ENCODE measurements around the gene CRABP2.

- TF ChIP-seq, protein P1, sequence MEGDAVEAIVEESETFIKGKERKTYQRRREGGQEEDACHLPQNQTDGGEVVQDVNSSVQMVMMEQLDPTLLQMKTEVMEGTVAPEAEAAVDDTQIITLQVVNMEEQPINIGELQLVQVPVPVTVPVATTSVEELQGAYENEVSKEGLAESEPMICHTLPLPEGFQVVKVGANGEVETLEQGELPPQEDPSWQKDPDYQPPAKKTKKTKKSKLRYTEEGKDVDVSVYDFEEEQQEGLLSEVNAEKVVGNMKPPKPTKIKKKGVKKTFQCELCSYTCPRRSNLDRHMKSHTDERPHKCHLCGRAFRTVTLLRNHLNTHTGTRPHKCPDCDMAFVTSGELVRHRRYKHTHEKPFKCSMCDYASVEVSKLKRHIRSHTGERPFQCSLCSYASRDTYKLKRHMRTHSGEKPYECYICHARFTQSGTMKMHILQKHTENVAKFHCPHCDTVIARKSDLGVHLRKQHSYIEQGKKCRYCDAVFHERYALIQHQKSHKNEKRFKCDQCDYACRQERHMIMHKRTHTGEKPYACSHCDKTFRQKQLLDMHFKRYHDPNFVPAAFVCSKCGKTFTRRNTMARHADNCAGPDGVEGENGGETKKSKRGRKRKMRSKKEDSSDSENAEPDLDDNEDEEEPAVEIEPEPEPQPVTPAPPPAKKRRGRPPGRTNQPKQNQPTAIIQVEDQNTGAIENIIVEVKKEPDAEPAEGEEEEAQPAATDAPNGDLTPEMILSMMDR (conservative IDR thresholded peaks at IDR 0.05) = no peak
- TF ChIP-seq ZFX (IDR thresholded peaks at IDR 0.05) = no peak
Measured at GRCh38 chr1:156700736-156701531, 4.4 kb downstream of the CRABP2 start.
